Ascending aorta (tissue), 2 donors: ENCODE data around the gene FUCA1. TPM values are rescaled to one million over a fixed set of nuclear protein-coding genes. Genes with fewer than 3 reads are reported as not detected.
A peak's percentile ranks its signal among the peaks of the same experiment; 100 is the strongest.

Experiments
- DNase-seq, 2 donors: peaks; one replicate each; pipeline ENCODE4 v3.0.0-alpha.2; 2019; ENCODE audit warnings: low spot score in 2 of 2
- H3K27ac ChIP-seq, 2 donors: fragments of 200-600 bp; sonication (generic); one replicate each; pipeline ENCODE4 v1.5.1; 2016 to 2017; ENCODE audit warnings: mild to moderate bottlenecking in 1 of 2
- H3K27me3 ChIP-seq: fragments of 200-600 bp; sonication (generic); one replicate; pipeline ENCODE4 v1.5.1; 2017
- H3K36me3 ChIP-seq, 2 donors: fragments of 200-600 bp; sonication (generic); one replicate each; pipeline ENCODE4 v1.5.1; 2016
- H3K4me1 ChIP-seq, 2 donors: fragments of 200-600 bp; sonication (generic); one replicate each; pipeline ENCODE4 v1.5.1; 2016 to 2017; ENCODE audit warnings: mild to moderate bottlenecking in 1 of 2
- H3K4me3 ChIP-seq, 2 donors: fragments of 200-600 bp; sonication (generic); one replicate each; pipeline ENCODE4 v1.5.1; 2016 to 2017; ENCODE audit warnings: mild to moderate bottlenecking in 1 of 2
- H3K9me3 ChIP-seq, 2 donors: fragments of 200-600 bp; sonication (generic); one replicate each; pipeline ENCODE4 v1.5.1; 2016
- CTCF ChIP-seq, 3 experiments: fragments of 200-600 bp in 2 of 3; fragments of 450-650 bp in 1 of 3; sonication (generic) in 2 of 3; IDR thresholded peaks; one replicate each; pipeline ENCODE4 v1.5.1; 2016 to 2019; ENCODE audit warnings: antibody characterized with exemption in 3 of 3, mild to moderate bottlenecking in 1 of 3, moderate library complexity in 1 of 3
- intact Hi-C: fragments of 100-400 bp; cut with DNase I; formaldehyde crosslinking; loops from one replicate; pipeline ENCODE4 v1.15.1; 2023
- total RNA-seq: library from RNA; depleted of rRNA; stranded (reverse); fragments of >200 nt; gene quantifications from one replicate; pipeline ENCODE4 v1.1.0, GENCODE V29; 2016

The FUCA1 gene
- total RNA-seq, 1 donor from 2014 or later, result 11.1 TPM

GRCh38 chr1:23816906-23817305 lies 51.2 kb downstream of the FUCA1 start:
- Histone ChIP-seq H3K36me3 (peaks cover 63 to 72% of the 10 kb centered on the region in 2 donors), H3K4me1 (no peaks in the 10 kb centered on the region), H3K9me3 (no peaks in the 10 kb centered on the region), H3K27me3 (no peaks in the 10 kb centered on the region), H3K4me3 (no peak overlapping the region), H3K27ac (no peak overlapping the region)
- intact Hi-C loops, result loop anchor here (10.0 kb wide), 1 partner anchor 98 kb away; the partner anchor contains the start of gene CNR2
- DNase-seq, result no peak
- no peak for TF ChIP-seq CTCF (IDR thresholded peaks at IDR 0.05)

- Histone ChIP-seq H3K36me3 (peaks cover 63 to 78% of the 10 kb centered on the region in 2 donors), H3K9me3 (no peaks in the 10 kb centered on the region), H3K4me3 (no peak overlapping the region), H3K4me1 (no peaks in the 10 kb centered on the region), H3K27ac (no peak overlapping the region), H3K27me3 (no peaks in the 10 kb centered on the region)
- TF ChIP-seq CTCF (IDR thresholded peaks at IDR 0.05), result no peak
- intact Hi-C loops, result loop anchor here (10.0 kb wide), 1 partner anchor 98 kb away; the partner anchor contains the start of gene CNR2
- no peak for DNase-seq
Measured at GRCh38 chr1:23816361-23816760, 51.7 kb downstream of the FUCA1 start.

- no peaks in the 10 kb centered on the region for H3K27me3 ChIP-seq
- no peak for DNase-seq
- H3K27ac ChIP-seq, result no peak overlapping the region
- H3K9me3 ChIP-seq, result no peaks in the 10 kb centered on the region
- H3K4me3 ChIP-seq, result no peak overlapping the region
- no peak for TF ChIP-seq CTCF (IDR thresholded peaks at IDR 0.05)
- H3K36me3 ChIP-seq, result peaks cover 57 to 77% of the 10 kb centered on the region in 2 donors
- intact Hi-C loops, result loop anchor here (10.0 kb wide), 1 partner anchor 101 kb away; the partner anchor contains the start of gene CNR2
- H3K4me1 ChIP-seq, result no peaks in the 10 kb centered on the region
Measured at GRCh38 chr1:23814016-23814415, 54.1 kb downstream of the FUCA1 start.

- Histone ChIP-seq H3K27ac (no peak overlapping the region), H3K27me3 (no peaks in the 10 kb centered on the region)
- no peak for DNase-seq
Measured at GRCh38 chr1:23810818-23811540, 57.1 kb downstream of the FUCA1 start.

GRCh38 chr1:23809751-23810171 lies 58.3 kb downstream of the FUCA1 start:
- no peak for DNase-seq
- intact Hi-C loops, result loop anchor here (10.0 kb wide), 1 partner anchor 105 kb away; the partner anchor contains the start of gene CNR2
- H3K36me3 ChIP-seq, result peaks cover 36 to 60% of the 10 kb centered on the region in 2 donors

More at GRCh38 chr1:23810818-23811540, 57.1 kb downstream of the FUCA1 start:
- intact Hi-C loops, result loop anchor here (10.0 kb wide), 1 partner anchor 104 kb away; the partner anchor contains the start of gene CNR2
- H3K4me3 ChIP-seq, result no peak overlapping the region
- no peaks in the 10 kb centered on the region for H3K4me1 ChIP-seq
- peak; percentile 40 to 50 (median 42) for TF ChIP-seq CTCF (IDR thresholded peaks at IDR 0.05)
- H3K9me3 ChIP-seq, result no peaks in the 10 kb centered on the region
- H3K36me3 ChIP-seq, result peaks cover 48 to 72% of the 10 kb centered on the region in 2 donors

More at GRCh38 chr1:23809751-23810171, 58.3 kb downstream of the FUCA1 start:
- TF ChIP-seq CTCF (IDR thresholded peaks at IDR 0.05), result peak; percentile 50 to 63 (median 51)
- H3K4me3 ChIP-seq, result no peak overlapping the region
- H3K27ac ChIP-seq, result no peak overlapping the region
- no peaks in the 10 kb centered on the region for H3K4me1 ChIP-seq
- no peaks in the 10 kb centered on the region for H3K27me3 ChIP-seq
- H3K9me3 ChIP-seq, result no peaks in the 10 kb centered on the region
